Measurements from ENCODE around the gene LINC00305. TPM values are rescaled to one million over a fixed set of nuclear protein-coding genes. Genes with fewer than 3 reads are reported as not detected.

The LINC00305 gene
- total and polyA plus RNA-seq, 2 of the 8 experiments (the other 6 are each of a cell fraction or from before 2014, with no cell fraction given): not detected

- TF ChIP-seq, protein P1, sequence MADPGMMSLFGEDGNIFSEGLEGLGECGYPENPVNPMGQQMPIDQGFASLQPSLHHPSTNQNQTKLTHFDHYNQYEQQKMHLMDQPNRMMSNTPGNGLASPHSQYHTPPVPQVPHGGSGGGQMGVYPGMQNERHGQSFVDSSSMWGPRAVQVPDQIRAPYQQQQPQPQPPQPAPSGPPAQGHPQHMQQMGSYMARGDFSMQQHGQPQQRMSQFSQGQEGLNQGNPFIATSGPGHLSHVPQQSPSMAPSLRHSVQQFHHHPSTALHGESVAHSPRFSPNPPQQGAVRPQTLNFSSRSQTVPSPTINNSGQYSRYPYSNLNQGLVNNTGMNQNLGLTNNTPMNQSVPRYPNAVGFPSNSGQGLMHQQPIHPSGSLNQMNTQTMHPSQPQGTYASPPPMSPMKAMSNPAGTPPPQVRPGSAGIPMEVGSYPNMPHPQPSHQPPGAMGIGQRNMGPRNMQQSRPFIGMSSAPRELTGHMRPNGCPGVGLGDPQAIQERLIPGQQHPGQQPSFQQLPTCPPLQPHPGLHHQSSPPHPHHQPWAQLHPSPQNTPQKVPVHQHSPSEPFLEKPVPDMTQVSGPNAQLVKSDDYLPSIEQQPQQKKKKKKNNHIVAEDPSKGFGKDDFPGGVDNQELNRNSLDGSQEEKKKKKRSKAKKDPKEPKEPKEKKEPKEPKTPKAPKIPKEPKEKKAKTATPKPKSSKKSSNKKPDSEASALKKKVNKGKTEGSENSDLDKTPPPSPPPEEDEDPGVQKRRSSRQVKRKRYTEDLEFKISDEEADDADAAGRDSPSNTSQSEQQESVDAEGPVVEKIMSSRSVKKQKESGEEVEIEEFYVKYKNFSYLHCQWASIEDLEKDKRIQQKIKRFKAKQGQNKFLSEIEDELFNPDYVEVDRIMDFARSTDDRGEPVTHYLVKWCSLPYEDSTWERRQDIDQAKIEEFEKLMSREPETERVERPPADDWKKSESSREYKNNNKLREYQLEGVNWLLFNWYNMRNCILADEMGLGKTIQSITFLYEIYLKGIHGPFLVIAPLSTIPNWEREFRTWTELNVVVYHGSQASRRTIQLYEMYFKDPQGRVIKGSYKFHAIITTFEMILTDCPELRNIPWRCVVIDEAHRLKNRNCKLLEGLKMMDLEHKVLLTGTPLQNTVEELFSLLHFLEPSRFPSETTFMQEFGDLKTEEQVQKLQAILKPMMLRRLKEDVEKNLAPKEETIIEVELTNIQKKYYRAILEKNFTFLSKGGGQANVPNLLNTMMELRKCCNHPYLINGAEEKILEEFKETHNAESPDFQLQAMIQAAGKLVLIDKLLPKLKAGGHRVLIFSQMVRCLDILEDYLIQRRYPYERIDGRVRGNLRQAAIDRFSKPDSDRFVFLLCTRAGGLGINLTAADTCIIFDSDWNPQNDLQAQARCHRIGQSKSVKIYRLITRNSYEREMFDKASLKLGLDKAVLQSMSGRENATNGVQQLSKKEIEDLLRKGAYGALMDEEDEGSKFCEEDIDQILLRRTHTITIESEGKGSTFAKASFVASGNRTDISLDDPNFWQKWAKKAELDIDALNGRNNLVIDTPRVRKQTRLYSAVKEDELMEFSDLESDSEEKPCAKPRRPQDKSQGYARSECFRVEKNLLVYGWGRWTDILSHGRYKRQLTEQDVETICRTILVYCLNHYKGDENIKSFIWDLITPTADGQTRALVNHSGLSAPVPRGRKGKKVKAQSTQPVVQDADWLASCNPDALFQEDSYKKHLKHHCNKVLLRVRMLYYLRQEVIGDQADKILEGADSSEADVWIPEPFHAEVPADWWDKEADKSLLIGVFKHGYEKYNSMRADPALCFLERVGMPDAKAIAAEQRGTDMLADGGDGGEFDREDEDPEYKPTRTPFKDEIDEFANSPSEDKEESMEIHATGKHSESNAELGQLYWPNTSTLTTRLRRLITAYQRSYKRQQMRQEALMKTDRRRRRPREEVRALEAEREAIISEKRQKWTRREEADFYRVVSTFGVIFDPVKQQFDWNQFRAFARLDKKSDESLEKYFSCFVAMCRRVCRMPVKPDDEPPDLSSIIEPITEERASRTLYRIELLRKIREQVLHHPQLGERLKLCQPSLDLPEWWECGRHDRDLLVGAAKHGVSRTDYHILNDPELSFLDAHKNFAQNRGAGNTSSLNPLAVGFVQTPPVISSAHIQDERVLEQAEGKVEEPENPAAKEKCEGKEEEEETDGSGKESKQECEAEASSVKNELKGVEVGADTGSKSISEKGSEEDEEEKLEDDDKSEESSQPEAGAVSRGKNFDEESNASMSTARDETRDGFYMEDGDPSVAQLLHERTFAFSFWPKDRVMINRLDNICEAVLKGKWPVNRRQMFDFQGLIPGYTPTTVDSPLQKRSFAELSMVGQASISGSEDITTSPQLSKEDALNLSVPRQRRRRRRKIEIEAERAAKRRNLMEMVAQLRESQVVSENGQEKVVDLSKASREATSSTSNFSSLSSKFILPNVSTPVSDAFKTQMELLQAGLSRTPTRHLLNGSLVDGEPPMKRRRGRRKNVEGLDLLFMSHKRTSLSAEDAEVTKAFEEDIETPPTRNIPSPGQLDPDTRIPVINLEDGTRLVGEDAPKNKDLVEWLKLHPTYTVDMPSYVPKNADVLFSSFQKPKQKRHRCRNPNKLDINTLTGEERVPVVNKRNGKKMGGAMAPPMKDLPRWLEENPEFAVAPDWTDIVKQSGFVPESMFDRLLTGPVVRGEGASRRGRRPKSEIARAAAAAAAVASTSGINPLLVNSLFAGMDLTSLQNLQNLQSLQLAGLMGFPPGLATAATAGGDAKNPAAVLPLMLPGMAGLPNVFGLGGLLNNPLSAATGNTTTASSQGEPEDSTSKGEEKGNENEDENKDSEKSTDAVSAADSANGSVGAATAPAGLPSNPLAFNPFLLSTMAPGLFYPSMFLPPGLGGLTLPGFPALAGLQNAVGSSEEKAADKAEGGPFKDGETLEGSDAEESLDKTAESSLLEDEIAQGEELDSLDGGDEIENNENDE (IDR thresholded peaks at IDR 0.05; ENCODE audit: insufficient replicate concordance, low read length): no peak
- TF ChIP-seq RFX5 (IDR thresholded peaks at IDR 0.05; ENCODE audit: borderline replicate concordance, low read depth, low read length) (no peak), CTCF (IDR thresholded peaks at IDR 0.05; ENCODE audit: control extremely low read depth in 1 of 3, insufficient read depth in 1 of 3, low read depth in 1 of 3, low read length in 3 of 3) (no peak), JUN (IDR thresholded peaks at IDR 0.05; ENCODE audit: low read depth, low read length) (no peak), EZH2 (IDR thresholded peaks at IDR 0.05; ENCODE audit: low read depth, low read length, severe bottlenecking) (no peak), CTBP2 (IDR thresholded peaks at IDR 0.05; ENCODE audit: borderline replicate concordance, insufficient read depth, insufficient read length, low read length) (no peak), CHD2 (IDR thresholded peaks at IDR 0.05; ENCODE audit: low read length) (no peak), POU5F1 (IDR thresholded peaks at IDR 0.05; ENCODE audit: low read depth, low read length) (no peak), ASH2L (IDR thresholded peaks at IDR 0.05; ENCODE audit: low read length) (no peak), POLR2A (IDR thresholded peaks at IDR 0.05; ENCODE audit: control extremely low read depth in 1 of 2, low read depth in 2 of 2, low read length in 2 of 2) (no peak)
Observed at GRCh38 chr18:64031411-64031810, 117.5 kb downstream of the LINC00305 start (continued).
